ENCODE results near the gene VWA8. TPM values are rescaled to one million over a fixed set of nuclear protein-coding genes. Genes with fewer than 3 reads are reported as not detected.
"Not testable (repeated sequence)": the region's sequence is repeated elsewhere in the genome, so short reads cannot be mapped to it uniquely, and the experiment has no call there.

VWA8 gene
- total RNA-seq, 2 experiments from 2014 or later: 18.6 to 21.1 TPM

DNA sequence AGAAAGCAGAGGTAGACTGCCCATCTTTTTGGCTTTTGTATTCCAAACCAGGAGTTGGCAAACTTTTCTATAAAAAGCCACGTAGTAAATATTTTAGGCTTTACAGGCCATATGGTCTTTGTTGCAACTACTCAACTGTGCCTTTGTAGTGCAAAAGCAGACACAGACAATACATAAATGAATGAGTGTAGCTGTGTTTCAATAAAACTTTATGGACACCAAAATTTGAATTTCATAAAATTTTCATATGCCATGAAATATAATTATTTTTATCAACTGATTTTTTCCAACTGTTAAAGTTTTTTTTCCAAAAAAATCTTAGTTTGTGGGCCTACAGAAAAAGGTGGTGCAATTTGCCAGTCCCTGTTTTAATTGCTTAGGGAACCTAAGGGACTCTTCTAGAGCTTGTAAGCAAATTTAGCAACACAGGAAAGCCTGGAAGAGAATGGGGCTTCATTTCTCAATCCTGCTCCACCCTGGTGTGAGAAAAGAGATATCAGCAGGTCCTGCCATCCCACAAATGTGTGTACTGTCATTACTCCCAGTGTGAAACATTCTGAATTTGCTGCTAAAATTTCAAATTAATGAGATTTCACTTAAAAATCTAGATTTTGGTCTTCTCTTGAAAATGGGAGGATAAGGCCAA, 309.4 kb downstream of the VWA8 start:
- H3K27me3 Mint-ChIP-seq: no peaks in the 10 kb centered on the region
- ATAC-seq (ENCODE audit: low read depth): no peak
- no peak for DNase-seq
- POLR2A ChIA-PET: interaction anchor here (1.1 kb wide), 1 partner anchor 195 kb away, joined by 3 read pairs; no protein-coding TSS in a partner anchor
- no peak overlapping the region for H3K27ac Mint-ChIP-seq
- H3K36me3 Mint-ChIP-seq: no peaks in the 10 kb centered on the region
- peaks cover 2% of the 10 kb centered on the region for H3K4me1 Mint-ChIP-seq
- no peaks in the 10 kb centered on the region for H3K9me3 Mint-ChIP-seq
- H3K4me3 Mint-ChIP-seq: no peak overlapping the region

GRCh38 chr13:41650706-41651105, 310.2 kb downstream of the VWA8 start:
- Mint-ChIP-seq H3K4me3 (no peak overlapping the region), H3K9me3 (no peaks in the 10 kb centered on the region), H3K36me3 (no peaks in the 10 kb centered on the region), H3K4me1 (peaks cover 2% of the 10 kb centered on the region), H3K27ac (no peak overlapping the region), H3K27me3 (no peaks in the 10 kb centered on the region)
- POLR2A ChIA-PET: no interaction called here
- ATAC-seq (ENCODE audit: low read depth): no peak
- DNase-seq: no peak

- Mint-ChIP-seq H3K4me3 (no peak overlapping the region), H3K27me3 (no peaks in the 10 kb centered on the region), H3K27ac (no peak overlapping the region), H3K4me1 (peaks cover 2% of the 10 kb centered on the region), H3K36me3 (no peaks in the 10 kb centered on the region), H3K9me3 (no peaks in the 10 kb centered on the region)
- ATAC-seq (ENCODE audit: low read depth): no peak
- POLR2A ChIA-PET: no interaction called here
- no peak for DNase-seq
Measured at GRCh38 chr13:41649659-41650058, 311.2 kb downstream of the VWA8 start.

DNA sequence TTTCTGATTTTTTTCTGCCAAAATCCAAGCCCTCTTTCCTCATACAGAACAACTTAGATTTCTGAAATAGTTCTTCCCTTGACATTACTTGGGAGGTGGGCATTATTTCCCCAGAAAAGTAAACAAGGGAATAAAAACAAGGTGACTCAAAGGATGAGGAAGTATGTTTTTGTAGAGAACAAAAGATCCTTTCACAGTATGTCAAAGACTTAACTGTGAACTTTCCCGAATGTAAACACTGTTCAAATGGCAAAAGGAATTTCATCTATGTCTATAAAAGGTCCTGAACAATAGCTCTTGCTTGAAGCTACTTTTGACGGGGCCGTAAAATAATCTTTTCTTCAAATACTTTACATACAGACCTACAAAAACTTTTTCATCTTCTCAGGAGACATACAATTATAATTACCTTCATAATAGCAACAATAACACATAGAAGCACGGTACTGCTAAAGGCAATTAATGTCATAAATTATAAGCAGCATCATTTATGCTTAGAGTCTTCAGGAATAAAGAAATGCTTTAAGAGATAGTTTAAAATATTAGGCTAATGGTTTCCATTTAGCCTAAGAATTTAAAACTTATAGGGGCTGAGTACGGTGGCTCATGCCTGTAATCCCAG, 312.5 kb downstream of the VWA8 start:
- Mint-ChIP-seq H3K4me1 (no peaks in the 10 kb centered on the region), H3K9me3 (no peaks in the 10 kb centered on the region), H3K36me3 (no peaks in the 10 kb centered on the region), H3K4me3 (no peak overlapping the region), H3K27me3 (no peaks in the 10 kb centered on the region), H3K27ac (no peak overlapping the region)
- ATAC-seq (ENCODE audit: low read depth) (no peak), DNase-seq (no peak)
- POLR2A ChIA-PET: no interaction called here

GRCh38 chr13:41647699-41648313, 313.1 kb downstream of the VWA8 start:
- H3K4me1 Mint-ChIP-seq; H3K36me3 Mint-ChIP-seq; H3K27ac Mint-ChIP-seq; POLR2A ChIA-PET; DNase-seq; H3K4me3 Mint-ChIP-seq; ATAC-seq (ENCODE audit: low read depth); H3K27me3 Mint-ChIP-seq; H3K9me3 Mint-ChIP-seq: not testable (repeated sequence)

DNA sequence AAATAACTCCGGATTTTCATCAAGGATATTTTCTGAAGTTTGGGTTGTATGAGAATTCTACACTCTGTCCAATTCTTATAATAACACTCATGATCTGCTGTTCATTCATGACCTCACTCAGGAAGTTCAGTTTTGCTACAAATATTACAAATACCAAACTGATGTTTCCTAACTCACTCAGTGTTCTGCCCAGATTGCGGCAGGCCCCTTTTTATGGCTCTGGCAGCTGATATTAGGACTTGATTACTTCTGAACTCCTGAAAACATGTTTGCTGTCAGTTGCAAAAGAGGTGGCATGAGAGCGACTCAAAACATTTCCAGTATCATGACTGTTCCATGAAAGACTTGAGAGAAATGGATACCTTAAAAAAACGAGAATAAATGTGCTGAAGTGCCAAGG, 315.6 kb downstream of the VWA8 start:
- no peak overlapping the region for H3K4me3 Mint-ChIP-seq
- DNase-seq (no peak), ATAC-seq (ENCODE audit: low read depth) (no peak)
- H3K27me3 Mint-ChIP-seq: no peaks in the 10 kb centered on the region
- POLR2A ChIA-PET: no interaction called here
- no peak overlapping the region for H3K27ac Mint-ChIP-seq
- H3K9me3 Mint-ChIP-seq: no peaks in the 10 kb centered on the region
- H3K4me1 Mint-ChIP-seq: no peaks in the 10 kb centered on the region
- no peaks in the 10 kb centered on the region for H3K36me3 Mint-ChIP-seq

GRCh38 chr13:41644742-41645141, 316.2 kb downstream of the VWA8 start:
- Mint-ChIP-seq H3K36me3 (no peaks in the 10 kb centered on the region), H3K4me1 (no peaks in the 10 kb centered on the region), H3K4me3 (no peak overlapping the region), H3K9me3 (no peaks in the 10 kb centered on the region), H3K27ac (no peak overlapping the region), H3K27me3 (no peaks in the 10 kb centered on the region)
- POLR2A ChIA-PET: no interaction called here
- ATAC-seq (ENCODE audit: low read depth) (no peak), DNase-seq (no peak)

DNA sequence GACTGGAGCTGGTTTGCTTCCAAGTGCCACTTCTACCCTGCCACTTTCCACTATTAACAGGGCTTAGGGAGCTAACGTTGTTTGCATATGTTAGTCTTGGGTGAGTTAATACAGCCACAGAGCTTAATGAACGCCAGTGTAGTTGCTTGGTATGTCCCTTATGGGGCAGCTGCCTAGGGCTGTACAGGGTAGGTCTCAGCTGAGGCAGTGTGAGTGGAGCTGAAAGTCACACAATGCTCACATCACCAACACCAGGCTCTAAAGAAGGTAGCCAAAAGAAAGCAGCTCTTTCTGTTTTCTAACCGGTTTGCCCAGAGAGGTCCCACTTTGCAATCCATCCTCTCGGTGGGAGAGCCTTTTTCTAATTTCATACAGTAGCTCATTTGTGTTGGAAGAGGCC, 317.4 kb downstream of the VWA8 start:
- POLR2A ChIA-PET: no interaction called here
- H3K27ac Mint-ChIP-seq: no peak overlapping the region
- no peaks in the 10 kb centered on the region for H3K4me1 Mint-ChIP-seq
- no peak overlapping the region for H3K4me3 Mint-ChIP-seq
- no peak for ATAC-seq (ENCODE audit: low read depth)
- H3K9me3 Mint-ChIP-seq: no peaks in the 10 kb centered on the region
- DNase-seq: no peak
- no peaks in the 10 kb centered on the region for H3K36me3 Mint-ChIP-seq
- H3K27me3 Mint-ChIP-seq: no peaks in the 10 kb centered on the region

DNA sequence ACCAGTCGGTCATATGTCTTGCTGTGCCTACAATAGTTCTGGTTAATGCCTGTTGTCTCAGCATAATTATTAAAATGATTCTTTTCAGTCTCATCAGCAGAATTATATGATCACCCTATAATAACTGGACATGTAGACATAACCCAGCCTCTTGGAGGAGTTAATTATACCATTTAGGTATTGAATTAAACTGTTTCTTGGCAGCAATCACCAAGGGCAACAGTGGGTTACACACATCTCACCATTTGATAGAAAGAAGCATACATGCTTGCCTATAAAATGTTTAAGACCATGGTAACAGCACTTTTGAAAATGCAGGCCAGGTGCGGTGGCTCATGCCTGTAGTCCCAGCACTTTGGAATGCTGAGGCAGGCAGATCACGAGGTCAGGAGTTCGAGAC, 318.9 kb downstream of the VWA8 start:
- ATAC-seq (ENCODE audit: low read depth): no peak
- H3K27me3 Mint-ChIP-seq: no peaks in the 10 kb centered on the region
- H3K27ac Mint-ChIP-seq: no peak overlapping the region
- no peak for DNase-seq
- no peaks in the 10 kb centered on the region for H3K9me3 Mint-ChIP-seq
- POLR2A ChIA-PET: no interaction called here
- no peak overlapping the region for H3K4me3 Mint-ChIP-seq
- no peaks in the 10 kb centered on the region for H3K4me1 Mint-ChIP-seq
- peaks cover 1% of the 10 kb centered on the region for H3K36me3 Mint-ChIP-seq

- ATAC-seq (ENCODE audit: low read depth): no peak
- H3K4me1 Mint-ChIP-seq: no peaks in the 10 kb centered on the region
- no peak overlapping the region for H3K27ac Mint-ChIP-seq
- POLR2A ChIA-PET: no interaction called here
- DNase-seq: no peak
- H3K27me3 Mint-ChIP-seq: no peaks in the 10 kb centered on the region
- peaks cover 1% of the 10 kb centered on the region for H3K36me3 Mint-ChIP-seq
- H3K4me3 Mint-ChIP-seq: no peak overlapping the region
- H3K9me3 Mint-ChIP-seq: no peaks in the 10 kb centered on the region
Measured at GRCh38 chr13:41641429-41641828, 319.5 kb downstream of the VWA8 start.

- Mint-ChIP-seq H3K36me3 (peaks cover 1% of the 10 kb centered on the region), H3K4me1 (no peaks in the 10 kb centered on the region), H3K27me3 (no peaks in the 10 kb centered on the region), H3K4me3 (no peak overlapping the region), H3K9me3 (no peaks in the 10 kb centered on the region), H3K27ac (no peak overlapping the region)
- POLR2A ChIA-PET: no interaction called here
- ATAC-seq (ENCODE audit: low read depth): no peak
- no peak for DNase-seq
Measured at GRCh38 chr13:41639955-41640780, 320.7 kb downstream of the VWA8 start.

- ATAC-seq (ENCODE audit: low read depth) (no peak), DNase-seq (no peak)
- H3K27ac Mint-ChIP-seq: no peak overlapping the region
- no peaks in the 10 kb centered on the region for H3K9me3 Mint-ChIP-seq
- H3K27me3 Mint-ChIP-seq: no peaks in the 10 kb centered on the region
- no peak overlapping the region for H3K4me3 Mint-ChIP-seq
- H3K36me3 Mint-ChIP-seq: peaks cover 3% of the 10 kb centered on the region
- no peaks in the 10 kb centered on the region for H3K4me1 Mint-ChIP-seq
- POLR2A ChIA-PET: no interaction called here
Measured at GRCh38 chr13:41639237-41639904, 321.5 kb downstream of the VWA8 start.

DNA sequence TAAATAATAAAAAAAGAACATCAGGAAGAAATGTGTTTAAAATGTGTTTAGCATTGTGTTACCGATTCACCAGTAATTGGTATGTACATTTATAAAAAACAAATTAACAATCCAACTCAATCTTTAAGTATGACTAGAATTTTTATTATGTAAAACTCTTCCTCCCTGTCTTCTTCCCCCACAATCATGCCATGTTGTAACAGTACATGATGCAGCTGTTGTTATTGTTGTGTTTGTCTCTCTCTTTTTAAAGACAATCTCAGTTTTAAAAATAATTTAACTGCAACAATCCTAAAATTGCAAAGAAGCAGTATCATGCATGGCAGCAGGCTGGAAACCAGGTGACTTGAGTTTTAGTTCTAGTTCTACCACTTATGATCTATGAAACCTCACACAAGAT, 323.3 kb downstream of the VWA8 start:
- Mint-ChIP-seq H3K4me3 (no peak overlapping the region), H3K27ac (no peak overlapping the region), H3K9me3 (no peaks in the 10 kb centered on the region), H3K27me3 (no peaks in the 10 kb centered on the region), H3K36me3 (peaks cover 4% of the 10 kb centered on the region), H3K4me1 (no peaks in the 10 kb centered on the region)
- POLR2A ChIA-PET: no interaction called here
- ATAC-seq (ENCODE audit: low read depth) (no peak), DNase-seq (no peak)

Data from activated naive CD8-positive, alpha-beta T cell treated with anti-CD3 and anti-CD28 coated beads, Interleukin-2, amount 10 ng/mL, durations not matched to agents 7 days and 5 days (primary cell).